A549 (cell line): Measurements from ENCODE around the gene GPR21. TPM values are rescaled to one million over a fixed set of nuclear protein-coding genes. Genes with fewer than 3 reads are reported as not detected.

Experiments
- ATAC-seq, 2 experiments: fragments of 200-7000 bp in 1 of 2; fragments of >200 bp in 1 of 2; cut with Nextera tagmentation in 1 of 2; cut with Tn5 transposase in 1 of 2; 3 replicates each; pipeline versions ENCODE4 v1.8.0 to v1.9.1; 2018 to 2020; ENCODE audit warnings: mild to moderate bottlenecking in 1 of 2, moderate library complexity in 1 of 2
- CTCF ChIA-PET: fragments of 300-600 bp; sonication (Branson Sonifier 250); formaldehyde crosslinking; extraction: SDS; loops from one replicate; lab custom pipeline; 2021; ENCODE audit warnings: antibody characterized with exemption, inconsistent platforms; lab: Yijun Ruan, JAX
- POLR2A ChIA-PET: fragments of 350-600 bp; formaldehyde crosslinking; extraction: SDS; loops from one replicate; lab custom pipeline; 2021; ENCODE audit warnings: antibody characterized with exemption, inconsistent platforms; lab: Yijun Ruan, JAX
- DNase-seq, 2 experiments: peaks; one replicate each; pipeline versions ENCODE4 v3.0.0 to v3.0.0-alpha.2; 2011 to 2016; ENCODE audit warnings: low read depth in 1 of 2, low spot score in 1 of 2
- FAIRE-seq: peaks from 2 replicates; lab custom pipeline; 2011; peaks lifted over from hg19 to GRCh38; lab: Jason Lieb, UNC
- H3K27ac ChIP-seq, 2 experiments: fragments of >200 bp; sonication (Bioruptor Twin); formaldehyde crosslinking; 3 replicates each; pipeline ENCODE4 v1.5.1; 2016 to 2017
- H3K4me1 ChIP-seq: fragments of >200 bp; sonication (Bioruptor Twin); formaldehyde crosslinking; 3 replicates; pipeline ENCODE4 v1.6.1; 2016
- H3K4me2 ChIP-seq: fragments of >200 bp; sonication (Bioruptor Twin); formaldehyde crosslinking; 3 replicates; pipeline ENCODE4 v1.6.1; 2016
- H3K4me3 ChIP-seq: fragments of >200 bp; sonication (Bioruptor Twin); formaldehyde crosslinking; 3 replicates; pipeline ENCODE4 v1.5.1; 2016
- H3K9me3 ChIP-seq: fragments of >200 bp; sonication (Bioruptor Twin); formaldehyde crosslinking; 3 replicates; pipeline ENCODE4 v1.6.1; 2016
- CBX8 ChIP-seq: fragments of 200-600 bp; sonication (generic); IDR thresholded peaks from 2 replicates; pipeline ENCODE4 v1.6.1; 2016
- CEBPB ChIP-seq, 2 experiments: fragments of >200 bp in 1 of 2; sonication (Bioruptor Twin) in 1 of 2; formaldehyde crosslinking in 1 of 2; IDR thresholded peaks; 2 replicates each; pipeline ENCODE4 v1.6.1; 2012 to 2016
- CHD2 ChIP-seq: fragments of 150-350 bp; IDR thresholded peaks from 2 replicates; pipeline ENCODE4 v1.6.1; 2014; ENCODE audit warnings: low read length; ENCODE audit not compliant: partially characterized antibody
- EP300 ChIP-seq, 2 experiments: fragments of >200 bp; sonication (Bioruptor Twin); formaldehyde crosslinking; IDR thresholded peaks; 2 replicates in 1 of 2; 3 replicates in 1 of 2; pipeline ENCODE4 v1.6.1; 2016 to 2017
- FOSB ChIP-seq: fragments of 250-450 bp; sonication (Bioruptor Pico); IDR thresholded peaks from 2 replicates; pipeline ENCODE4 v1.5.0; 2020; ENCODE audit warnings: mild to moderate bottlenecking, moderate library complexity
- FOXS1 ChIP-seq: fragments of 250-450 bp; sonication (Bioruptor Pico); IDR thresholded peaks from 2 replicates; pipeline ENCODE4 v1.5.0; 2020; ENCODE audit warnings: mild to moderate bottlenecking, moderate library complexity
- GATA3 ChIP-seq: IDR thresholded peaks from 2 replicates; pipeline ENCODE4 v1.6.1; 2012; ENCODE audit warnings: borderline replicate concordance
- HDAC2 ChIP-seq: fragments of 200-600 bp; sonication (generic); IDR thresholded peaks from 2 replicates; pipeline ENCODE4 v1.6.1; 2016
- HOXA7 ChIP-seq: fragments of 250-450 bp; sonication (Bioruptor Pico); IDR thresholded peaks from 2 replicates; pipeline ENCODE4 v1.5.0; 2020; ENCODE audit warnings: mild to moderate bottlenecking, moderate library complexity
- HOXB13 ChIP-seq: fragments of 250-450 bp; sonication (Bioruptor Pico); IDR thresholded peaks from 2 replicates; pipeline ENCODE4 v1.5.0; 2020; ENCODE audit warnings: low read depth, mild to moderate bottlenecking, moderate library complexity
- HOXB5 ChIP-seq: fragments of 250-450 bp; sonication (Bioruptor Pico); IDR thresholded peaks from 2 replicates; pipeline ENCODE4 v1.5.0; 2020; ENCODE audit warnings: mild to moderate bottlenecking, moderate library complexity
- JUN ChIP-seq, 2 experiments: fragments of >200 bp; sonication (Bioruptor Twin); formaldehyde crosslinking; IDR thresholded peaks; 2 replicates in 1 of 2; 3 replicates in 1 of 2; pipeline ENCODE4 v1.6.1; 2016 to 2017
- NR3C1 ChIP-seq: fragments of >200 bp; sonication (Bioruptor Twin); formaldehyde crosslinking; IDR thresholded peaks from 3 replicates; pipeline ENCODE4 v1.6.1; 2017
- RNF2 ChIP-seq: fragments of 200-600 bp; sonication (generic); IDR thresholded peaks from 2 replicates; pipeline ENCODE4 v1.6.1; 2016; ENCODE audit warnings: low read depth, mild to moderate bottlenecking, antibody characterized with exemption, moderate library complexity, borderline replicate concordance
- SMC3 ChIP-seq: fragments of >200 bp; sonication (Bioruptor Twin); formaldehyde crosslinking; IDR thresholded peaks from 3 replicates; pipeline ENCODE4 v1.6.1; 2018; ENCODE audit warnings: inconsistent platforms
- TFCP2L1 ChIP-seq: fragments of 250-450 bp; sonication (Bioruptor Pico); IDR thresholded peaks from 2 replicates; pipeline ENCODE4 v1.5.0; 2021; ENCODE audit warnings: mild to moderate bottlenecking
- ZC3H11A ChIP-seq: fragments of 450-650 bp; IDR thresholded peaks from 2 replicates; pipeline ENCODE4 v1.6.1; 2014; ENCODE audit warnings: antibody characterized with exemption, mild to moderate bottlenecking
- WGBS: methylation state at CpG from one replicate; pipeline ENCODE4 v1.1.6; 2017; ENCODE audit errors: missing lambda C conversion rate; 5-methylcytosine and 5-hydroxymethylcytosine counted together
- polyA plus RNA-seq, 4 experiments: library from polyadenylated mRNA; depleted of rRNA in 3 of 4; stranded (reverse); fragments of >200 nt; fragmentation: RNase III in 1 of 4; extraction: RNeasy Plus Mini Kit Qiagen cat#74134 plus additional on column Dnase treatment in 1 of 4; gene quantifications; 2 replicates in 3 of 4; 3 replicates in 1 of 4; pipeline ENCODE4 v1.2.3, GENCODE V29; 2011 to 2017
- TF ChIP-seq, protein P1 (sequence below): fragments of 150-350 bp; IDR thresholded peaks from 2 replicates; pipeline ENCODE4 v1.6.1; 2014; ENCODE audit warnings: low read depth, mild to moderate bottlenecking, low read length
- TF ChIP-seq, protein P2 (sequence below): fragments of >200 bp; sonication (Bioruptor Twin); formaldehyde crosslinking; IDR thresholded peaks from 2 replicates; pipeline ENCODE4 v1.6.1; 2016
- TF ChIP-seq, protein P3 (sequence below): IDR thresholded peaks from 2 replicates; pipeline ENCODE4 v1.6.1; 2012
- TF ChIP-seq, protein P4 (sequence below): IDR thresholded peaks from 2 replicates; pipeline ENCODE4 v1.6.1; 2012
- TF ChIP-seq, protein P5 (sequence below): fragments of >200 bp; sonication (Bioruptor Twin); formaldehyde crosslinking; IDR thresholded peaks from 3 replicates; pipeline ENCODE4 v1.6.1; 2016

GPR21 gene
- polyA plus RNA-seq, 2 of the 4 experiments (the other 2 are of a cell fraction): 0.13 TPM; not detected in 1

DNA sequence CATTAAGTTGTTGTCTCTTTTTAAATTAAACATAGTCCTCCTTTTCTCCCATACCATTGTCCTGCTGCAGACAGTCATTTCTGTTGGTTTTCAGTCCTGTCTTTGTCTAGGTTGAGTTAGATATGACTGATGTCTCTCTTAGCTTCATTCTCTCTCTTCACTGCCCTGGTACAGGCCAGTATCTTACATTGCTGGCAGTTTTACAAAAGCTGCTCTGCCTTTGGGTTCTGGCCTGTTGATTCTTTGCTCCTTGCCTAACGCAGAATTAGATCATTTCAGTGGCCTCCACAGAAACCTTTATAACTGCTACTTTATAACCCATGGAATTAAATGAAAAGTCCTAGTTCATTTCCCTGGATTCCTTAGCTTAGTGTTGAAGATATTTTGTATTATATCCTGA is 33.7 kb downstream of the GPR21 start:
- ATAC-seq (no peak), FAIRE-seq (no peak), DNase-seq (no peak)
- no peaks in the 10 kb centered on the region for H3K4me1 ChIP-seq
- H3K4me3 ChIP-seq: no peak overlapping the region
- no peak for TF ChIP-seq FOSB (CRISPR knock-in tag)
- TF ChIP-seq, protein P1, sequence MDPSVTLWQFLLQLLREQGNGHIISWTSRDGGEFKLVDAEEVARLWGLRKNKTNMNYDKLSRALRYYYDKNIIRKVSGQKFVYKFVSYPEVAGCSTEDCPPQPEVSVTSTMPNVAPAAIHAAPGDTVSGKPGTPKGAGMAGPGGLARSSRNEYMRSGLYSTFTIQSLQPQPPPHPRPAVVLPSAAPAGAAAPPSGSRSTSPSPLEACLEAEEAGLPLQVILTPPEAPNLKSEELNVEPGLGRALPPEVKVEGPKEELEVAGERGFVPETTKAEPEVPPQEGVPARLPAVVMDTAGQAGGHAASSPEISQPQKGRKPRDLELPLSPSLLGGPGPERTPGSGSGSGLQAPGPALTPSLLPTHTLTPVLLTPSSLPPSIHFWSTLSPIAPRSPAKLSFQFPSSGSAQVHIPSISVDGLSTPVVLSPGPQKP: no peak
- no peak for TF ChIP-seq CBX8
- TF ChIP-seq CEBPB (IDR thresholded peaks at IDR 0.05): no peak
- TF ChIP-seq, protein P2, sequence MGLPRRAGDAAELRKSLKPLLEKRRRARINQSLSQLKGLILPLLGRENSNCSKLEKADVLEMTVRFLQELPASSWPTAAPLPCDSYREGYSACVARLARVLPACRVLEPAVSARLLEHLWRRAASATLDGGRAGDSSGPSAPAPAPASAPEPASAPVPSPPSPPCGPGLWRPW: no peak
- TF ChIP-seq NR3C1: no peak
- no peak for TF ChIP-seq HOXB13 (CRISPR knock-in tag)
- no peak overlapping the region for H3K4me2 ChIP-seq
- H3K9me3 ChIP-seq: no peaks in the 10 kb centered on the region
- no peak overlapping the region for H3K27ac ChIP-seq
- 91% methylated on average over 1 of the region's 1 CpG for WGBS
- CTCF ChIA-PET: interaction anchor here (1.8 to 2.4 kb wide), 3 partner anchors 14 to 287 kb away, joined by 6 to 14 read pairs (median 8); no protein-coding TSS in a partner anchor
- POLR2A ChIA-PET: no interaction called here

DNA sequence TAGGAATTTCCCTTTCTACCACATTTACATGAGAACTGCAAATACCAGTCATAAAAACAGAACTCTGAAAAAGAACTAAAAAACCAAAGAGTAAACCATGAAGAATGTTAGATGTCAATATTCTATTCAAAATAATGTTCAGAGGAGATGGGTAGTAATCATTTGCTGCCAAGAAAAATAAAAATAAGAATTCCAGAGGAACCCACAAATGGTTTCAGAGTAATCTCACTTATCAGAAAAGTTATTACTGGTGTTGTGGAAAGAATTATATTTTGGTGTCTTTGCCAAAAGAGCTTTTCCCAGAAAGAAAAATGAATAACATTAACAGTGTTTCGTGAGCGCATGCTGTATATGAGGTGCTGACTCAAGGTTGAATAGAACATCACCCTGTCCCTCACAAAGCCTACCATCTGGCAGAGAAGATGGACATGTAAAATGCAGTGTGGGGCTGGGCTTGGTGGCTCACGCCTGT is 35.6 kb downstream of the GPR21 start:
- Histone ChIP-seq H3K4me3 (no peak overlapping the region), H3K27ac (no peak overlapping the region), H3K4me1 (no peaks in the 10 kb centered on the region), H3K4me2 (no peak overlapping the region), H3K9me3 (no peaks in the 10 kb centered on the region)
- TF ChIP-seq FOXS1 (CRISPR knock-in tag): no peak
- TF ChIP-seq NR3C1: no peak
- TF ChIP-seq TFCP2L1 (CRISPR knock-in tag): no peak
- no peak for TF ChIP-seq HOXB13 (CRISPR knock-in tag)
- TF ChIP-seq ZC3H11A: no peak
- no peak for TF ChIP-seq GATA3
- no peak for TF ChIP-seq SMC3
- TF ChIP-seq, protein P3, sequence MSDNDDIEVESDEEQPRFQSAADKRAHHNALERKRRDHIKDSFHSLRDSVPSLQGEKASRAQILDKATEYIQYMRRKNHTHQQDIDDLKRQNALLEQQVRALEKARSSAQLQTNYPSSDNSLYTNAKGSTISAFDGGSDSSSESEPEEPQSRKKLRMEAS: no peak
- WGBS: 95% methylated on average over 3 of the region's 3 CpGs
- DNase-seq: no peak
- ChIA-PET POLR2A (interaction anchor here (0.6 kb wide), 1 partner anchor 16 kb away, joined by 3 read pairs; no protein-coding TSS in a partner anchor), CTCF (interaction anchor here (0.8 to 2.4 kb wide), 4 partner anchors 14 to 285 kb away, joined by 3 to 8 read pairs (median 4); no protein-coding TSS in a partner anchor)
- ATAC-seq: no peak
- no peak for FAIRE-seq

DNA sequence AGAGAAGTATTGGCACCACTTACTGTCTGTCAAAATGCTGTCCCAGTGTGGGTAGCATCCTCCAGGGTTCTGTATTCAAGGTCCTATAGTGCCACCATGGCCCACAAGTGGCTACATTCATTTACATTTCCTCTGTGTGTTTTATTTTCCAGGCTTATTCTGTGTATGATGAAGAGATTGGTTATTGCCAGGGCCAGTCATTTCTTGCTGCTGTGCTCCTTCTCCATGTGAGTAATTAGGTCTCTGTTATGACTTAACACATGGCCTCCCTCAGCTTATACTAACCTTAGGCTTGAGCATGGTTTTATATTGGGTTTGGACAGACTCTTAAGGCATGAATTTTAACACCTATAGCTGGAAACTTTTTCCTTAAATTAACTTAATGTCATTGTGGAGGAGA is 36.7 kb downstream of the GPR21 start:
- POLR2A ChIA-PET: no interaction called here
- Histone ChIP-seq H3K9me3 (no peaks in the 10 kb centered on the region), H3K4me2 (no peak overlapping the region), H3K4me3 (no peak overlapping the region), H3K27ac (no peak overlapping the region), H3K4me1 (no peaks in the 10 kb centered on the region)
- CTCF ChIA-PET: no interaction called here
- ATAC-seq: no peak
- DNase-seq: no peak
- TF ChIP-seq ZC3H11A (no peak), HDAC2 (no peak), CHD2 (no peak), RNF2 (no peak), HOXB5 (CRISPR knock-in tag) (no peak), FOXS1 (CRISPR knock-in tag) (no peak), EP300 (IDR thresholded peaks at IDR 0.05) (no peak), FOSB (CRISPR knock-in tag) (no peak), HOXA7 (CRISPR knock-in tag) (no peak), JUN (IDR thresholded peaks at IDR 0.05) (no peak)
- TF ChIP-seq, protein P4, sequence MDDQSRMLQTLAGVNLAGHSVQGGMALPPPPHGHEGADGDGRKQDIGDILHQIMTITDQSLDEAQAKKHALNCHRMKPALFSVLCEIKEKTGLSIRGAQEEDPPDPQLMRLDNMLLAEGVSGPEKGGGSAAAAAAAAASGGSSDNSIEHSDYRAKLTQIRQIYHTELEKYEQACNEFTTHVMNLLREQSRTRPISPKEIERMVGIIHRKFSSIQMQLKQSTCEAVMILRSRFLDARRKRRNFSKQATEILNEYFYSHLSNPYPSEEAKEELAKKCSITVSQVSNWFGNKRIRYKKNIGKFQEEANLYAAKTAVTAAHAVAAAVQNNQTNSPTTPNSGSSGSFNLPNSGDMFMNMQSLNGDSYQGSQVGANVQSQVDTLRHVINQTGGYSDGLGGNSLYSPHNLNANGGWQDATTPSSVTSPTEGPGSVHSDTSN: no peak
- TF ChIP-seq, protein P3: no peak
- TF ChIP-seq, protein P5, sequence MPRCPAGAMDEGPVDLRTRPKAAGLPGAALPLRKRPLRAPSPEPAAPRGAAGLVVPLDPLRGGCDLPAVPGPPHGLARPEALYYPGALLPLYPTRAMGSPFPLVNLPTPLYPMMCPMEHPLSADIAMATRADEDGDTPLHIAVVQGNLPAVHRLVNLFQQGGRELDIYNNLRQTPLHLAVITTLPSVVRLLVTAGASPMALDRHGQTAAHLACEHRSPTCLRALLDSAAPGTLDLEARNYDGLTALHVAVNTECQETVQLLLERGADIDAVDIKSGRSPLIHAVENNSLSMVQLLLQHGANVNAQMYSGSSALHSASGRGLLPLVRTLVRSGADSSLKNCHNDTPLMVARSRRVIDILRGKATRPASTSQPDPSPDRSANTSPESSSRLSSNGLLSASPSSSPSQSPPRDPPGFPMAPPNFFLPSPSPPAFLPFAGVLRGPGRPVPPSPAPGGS: no peak
- FAIRE-seq: no peak
